Hippocampal formation (tissue), 2 donors: ENCODE measurements around the gene OR14A2.
"Not testable (repeated sequence)": the region's sequence is repeated elsewhere in the genome, so short reads cannot be mapped to it uniquely, and the experiment has no call there.

Source experiments
- DNase-seq, 2 donors: peaks; one replicate each; lab custom pipeline; 2025; lab: John Stamatoyannopoulos, UW

OR14A2 gene

DNA sequence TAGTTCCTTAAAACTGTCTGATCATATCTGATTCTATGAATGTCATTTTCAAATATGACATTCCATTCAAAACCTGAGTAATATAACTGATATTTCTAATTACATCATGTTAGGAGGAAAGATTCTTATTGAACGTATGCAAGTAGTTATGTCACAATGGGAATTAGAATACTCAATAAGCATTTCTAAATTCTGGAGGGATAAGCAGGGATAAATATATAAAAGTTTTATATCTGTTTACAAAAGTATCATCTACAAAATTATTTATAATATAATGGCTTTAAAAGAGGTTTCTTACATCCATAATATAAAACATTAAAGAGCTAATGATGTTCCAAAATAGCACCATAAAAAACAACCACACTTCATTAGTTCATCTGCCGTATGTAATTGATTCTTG, at the start of gene OR14A2:
TSS of gene OR14A2 (minus strand) at position 101 of the 400 bp plus-strand sequence.
- DNase-seq: no peak

DNA sequence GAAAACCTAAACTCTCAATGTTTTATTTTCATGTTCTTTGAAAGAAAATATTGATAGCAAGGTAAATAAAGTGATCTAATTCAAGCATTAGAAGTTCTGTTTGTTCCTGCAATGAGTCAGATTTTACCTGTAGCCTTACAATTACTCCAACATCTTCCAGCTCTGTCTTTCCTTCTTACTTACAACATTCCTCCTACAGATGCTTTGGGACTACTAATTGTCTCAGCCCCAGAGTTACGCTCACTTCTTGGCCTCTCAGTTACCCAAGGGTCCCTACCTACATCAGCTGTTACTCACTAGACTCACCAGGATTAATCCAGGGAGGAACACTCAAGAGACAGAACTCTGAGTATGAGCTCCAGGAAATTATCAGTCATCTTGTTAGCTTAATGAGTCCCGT, 49.6 kb upstream of the OR14A2 start:
- DNase-seq: no peak

DNA sequence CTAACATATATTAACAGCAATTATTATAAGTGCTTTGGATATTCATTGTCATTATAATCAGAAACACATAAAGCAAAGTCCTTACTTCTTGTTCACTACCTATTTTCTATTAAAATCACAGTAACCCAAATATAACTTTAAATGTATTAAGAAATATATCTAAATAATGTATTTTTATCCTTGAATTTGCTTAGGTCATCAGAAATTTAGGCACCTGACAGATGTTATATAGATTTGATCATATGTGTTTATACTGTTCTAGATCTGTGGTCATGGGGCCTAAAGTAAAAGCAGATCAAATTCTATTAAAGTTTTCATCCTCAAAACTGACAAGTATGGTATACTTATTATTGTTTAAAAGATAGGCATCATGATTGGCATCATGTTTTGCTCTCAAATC, 21.7 kb upstream of the OR14A2 start:
- no peak for DNase-seq

DNA sequence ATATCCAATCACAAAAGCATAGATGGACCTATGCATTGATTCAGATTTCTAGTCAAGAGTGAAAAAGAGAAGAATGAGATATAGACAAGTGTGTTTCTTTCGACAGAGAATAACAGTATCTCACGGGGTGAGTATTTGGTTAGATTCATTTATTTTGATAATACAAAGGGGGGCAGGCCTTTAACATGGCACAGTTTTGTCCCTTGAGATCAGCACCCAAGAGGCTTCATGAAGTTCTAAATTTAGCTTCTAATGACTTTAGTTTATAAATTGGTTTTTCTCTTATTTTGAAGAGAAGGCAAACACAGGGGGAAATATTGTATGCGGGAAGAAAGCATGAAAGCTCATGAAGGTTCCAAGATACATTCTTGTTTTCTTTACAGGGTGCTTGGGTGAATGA, 12.5 kb upstream of the OR14A2 start, which contains the start of gene OR1C1:
TSS of gene OR1C1 (minus strand) at position 101 of the 400 bp plus-strand sequence. CDS start 2,150 bp downstream, outside the sequence.
- DNase-seq: no peak

DNA sequence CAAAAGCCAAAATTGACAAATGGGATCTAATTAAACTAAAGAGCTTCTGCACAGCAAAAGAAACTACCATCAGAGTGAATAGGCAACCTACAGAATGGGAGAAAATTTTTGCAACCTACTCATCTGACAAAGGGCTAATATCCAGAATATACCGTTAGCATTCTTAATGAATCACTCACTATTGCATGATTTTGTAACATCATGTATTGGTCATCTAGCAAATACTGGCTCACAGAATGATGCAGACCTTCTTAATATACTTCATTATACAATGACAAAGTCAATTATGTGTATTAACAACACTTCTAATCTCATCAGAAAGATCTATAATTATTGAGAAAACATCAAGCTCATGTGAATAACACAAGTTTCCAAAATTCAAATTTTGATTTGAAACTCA, 6.4 kb upstream of the OR14A2 start:
- not testable (repeated sequence) for DNase-seq

DNA sequence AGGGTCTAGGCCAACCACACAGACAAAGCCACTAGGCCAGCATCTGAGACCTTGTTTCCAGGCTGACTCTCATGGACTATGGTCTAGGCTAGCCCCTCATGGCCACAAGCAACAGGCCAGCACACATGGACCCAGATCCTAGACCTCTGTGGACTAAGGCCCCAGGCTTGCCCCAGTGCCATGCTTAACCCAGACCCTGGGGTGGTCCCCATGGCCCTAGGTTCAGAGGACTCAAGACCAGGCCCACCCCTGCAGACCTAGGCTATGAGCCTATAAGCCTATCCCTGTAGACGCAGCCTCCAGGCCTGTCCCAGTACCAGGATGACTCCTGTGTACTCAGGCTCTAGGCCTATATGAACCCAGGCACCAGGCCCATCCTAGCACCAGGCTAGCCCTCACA, 1.9 kb upstream of the OR14A2 start:
- no peak for DNase-seq

DNA sequence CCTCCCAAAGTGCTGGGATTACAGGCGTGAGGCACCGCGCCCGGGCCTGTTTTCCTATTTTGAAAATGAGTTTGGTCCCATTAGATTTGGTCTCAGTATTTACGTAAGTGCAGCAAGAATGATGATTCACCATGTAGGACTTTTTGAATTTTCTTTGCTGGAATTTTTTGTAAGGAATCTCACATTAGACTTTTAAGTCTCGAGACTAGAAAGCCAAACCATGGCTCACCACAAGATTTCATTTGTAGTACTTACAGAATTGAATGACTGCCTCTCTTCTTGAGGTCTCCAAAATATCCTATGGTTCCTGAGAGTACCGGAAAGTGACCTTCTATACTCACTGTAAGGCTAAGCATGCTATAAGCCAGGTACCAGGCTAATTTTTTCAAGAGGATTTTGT, 325 bp downstream of the OR14A2 start:
- DNase-seq: no peak

DNA sequence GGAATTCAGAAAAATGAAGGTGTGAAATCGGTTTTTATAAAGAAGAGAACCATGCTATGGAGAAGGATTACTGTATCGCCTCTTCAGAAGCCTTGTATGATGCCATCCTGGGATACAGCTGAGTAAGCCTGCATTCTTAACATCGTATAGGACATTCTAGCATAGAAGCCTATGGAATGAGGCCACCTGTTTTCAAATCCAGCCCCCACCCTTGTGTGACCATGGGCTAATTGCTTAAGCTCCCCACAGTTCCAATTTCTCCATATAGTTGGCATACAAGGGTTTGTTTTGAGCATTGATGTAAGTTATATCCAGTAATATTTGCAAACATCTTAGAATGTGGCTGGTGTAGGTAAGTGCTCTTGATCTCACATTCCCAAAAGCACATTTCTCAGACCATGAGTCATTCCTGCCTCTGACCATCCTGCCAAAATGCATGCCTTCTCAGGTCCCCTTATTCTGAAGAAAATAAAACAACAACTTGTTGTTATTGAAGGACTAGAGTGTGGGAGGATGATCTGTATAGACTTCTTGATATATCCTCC, 1.5 kb downstream of the OR14A2 start:
- no peak for DNase-seq

DNA sequence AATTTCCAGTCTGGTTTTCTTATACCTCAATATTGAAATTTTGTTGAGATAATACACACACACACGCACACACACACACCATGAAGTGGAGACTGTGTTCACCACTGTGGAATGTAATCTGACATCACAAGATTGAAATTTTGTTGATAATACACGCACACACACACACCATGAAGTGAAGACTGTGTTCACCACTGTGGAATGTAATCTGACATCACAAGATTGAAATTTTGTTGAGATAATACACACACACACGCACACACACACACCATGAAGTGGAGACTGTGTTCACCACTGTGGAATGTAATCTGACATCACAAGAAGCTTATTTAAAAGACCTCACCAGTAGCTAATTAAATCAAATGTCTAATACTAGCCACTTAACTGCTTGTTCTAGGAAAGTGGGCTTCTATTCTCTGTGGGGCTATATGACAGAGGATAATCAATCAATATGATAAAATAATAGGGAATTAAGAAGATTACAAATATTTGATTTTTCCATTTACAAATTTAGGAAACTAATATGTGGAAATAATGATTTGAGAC, 5.7 kb downstream of the OR14A2 start:
- DNase-seq: not testable (repeated sequence)

DNA sequence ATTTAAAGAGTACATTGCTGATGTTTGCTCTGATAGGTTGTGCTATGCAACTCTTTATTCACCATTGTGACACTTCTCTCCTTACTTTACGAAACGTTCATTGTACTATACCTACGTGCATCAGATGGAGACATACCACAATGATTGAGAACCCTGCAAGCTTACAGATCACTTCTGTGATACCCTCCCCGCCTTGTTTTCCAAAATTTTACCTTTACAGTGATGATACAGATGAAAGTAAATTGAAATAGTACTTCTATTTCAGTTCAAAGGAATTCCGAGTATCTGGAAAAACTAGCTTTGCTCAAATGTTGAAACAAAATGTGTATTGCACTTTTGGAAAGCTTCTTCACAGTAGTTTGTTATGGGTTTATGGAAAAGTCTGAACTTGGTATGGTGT, 6.2 kb downstream of the OR14A2 start:
- no peak for DNase-seq

DNA sequence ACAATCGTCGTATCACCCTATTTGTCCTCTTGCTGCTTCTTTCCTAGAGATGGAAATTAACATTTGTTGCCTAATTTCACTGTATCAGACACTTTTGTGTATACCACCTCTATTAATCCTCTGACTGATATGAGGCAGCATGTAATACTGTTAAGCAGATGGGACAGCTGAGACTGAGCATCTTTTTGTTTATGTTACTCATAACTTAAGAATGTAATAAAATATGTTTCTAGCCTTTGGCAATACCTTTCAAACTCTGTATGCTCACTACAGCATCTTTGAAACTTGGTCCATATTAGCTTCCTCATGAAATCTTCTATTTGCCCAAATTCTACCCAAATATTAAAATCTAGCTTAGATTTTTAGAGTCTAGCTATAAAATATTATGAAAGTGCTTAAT, 7.2 kb downstream of the OR14A2 start:
- DNase-seq: no peak

DNA sequence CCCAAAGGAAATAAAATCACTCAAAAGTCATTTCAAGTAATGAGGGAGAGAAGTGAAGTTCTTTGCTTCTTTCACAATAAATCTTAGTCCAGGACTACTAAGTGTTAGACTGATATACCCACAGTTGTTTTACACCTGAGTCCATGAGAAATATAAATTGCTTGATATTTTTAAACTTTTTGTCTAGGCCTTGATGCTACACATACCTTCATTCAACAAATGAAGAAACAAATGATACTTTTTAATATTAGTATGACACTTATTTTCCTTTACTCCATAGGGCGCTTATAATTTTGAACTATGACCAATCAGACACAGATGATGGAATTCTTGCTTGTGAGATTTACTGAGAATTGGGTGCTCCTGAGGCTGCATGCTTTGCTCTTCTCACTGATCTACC, 9.6 kb downstream of the OR14A2 start, which contains the start of gene OR14K1:
TSS of gene OR14K1 (plus strand) at position 301 of the 400 bp plus-strand sequence. CDS start at position 301, 0 bp downstream.
- DNase-seq: no peak

DNA sequence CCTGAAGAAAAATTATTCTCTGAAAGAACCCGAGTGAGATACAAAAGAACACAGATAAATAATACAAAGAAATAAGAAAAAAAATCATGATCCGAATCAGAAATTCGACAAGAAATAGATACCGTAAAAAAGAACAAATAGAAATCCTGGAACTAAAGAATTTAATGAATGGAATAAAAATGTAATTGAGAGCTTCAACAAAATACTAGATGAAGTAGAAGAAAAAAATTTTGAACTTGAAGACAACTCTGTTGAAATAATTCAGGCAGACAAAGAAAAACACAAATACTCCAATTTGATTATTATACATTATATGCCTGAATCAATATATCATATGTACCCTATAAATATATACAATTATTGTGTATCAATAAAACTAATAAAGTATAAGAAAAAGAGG, 26.7 kb downstream of the OR14A2 start:
- no peak for DNase-seq

DNA sequence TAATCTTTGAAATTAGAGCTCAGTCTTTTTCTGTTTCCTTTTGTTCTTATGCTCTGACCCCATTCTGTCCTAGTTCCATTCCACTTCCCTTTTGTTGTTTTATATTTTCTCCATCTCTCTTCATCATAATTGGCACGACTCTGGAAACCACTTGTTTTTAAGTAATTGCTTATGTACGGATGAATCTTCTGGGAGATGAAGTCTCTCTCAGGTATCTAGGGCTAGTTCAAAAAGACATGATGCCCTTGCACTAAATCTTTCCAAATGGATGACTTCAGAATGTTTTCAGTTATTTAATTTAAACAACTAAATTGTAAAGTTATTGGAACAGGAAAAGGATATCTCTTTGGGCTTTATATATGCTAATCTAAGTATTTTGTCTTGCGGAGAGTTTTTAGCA, 31.4 kb downstream of the OR14A2 start, which contains the start of gene OR6F1:
TSS of gene OR6F1 (minus strand) at position 101 of the 400 bp plus-strand sequence. CDS start 3,891 bp downstream, outside the sequence.
- DNase-seq: no peak

DNA sequence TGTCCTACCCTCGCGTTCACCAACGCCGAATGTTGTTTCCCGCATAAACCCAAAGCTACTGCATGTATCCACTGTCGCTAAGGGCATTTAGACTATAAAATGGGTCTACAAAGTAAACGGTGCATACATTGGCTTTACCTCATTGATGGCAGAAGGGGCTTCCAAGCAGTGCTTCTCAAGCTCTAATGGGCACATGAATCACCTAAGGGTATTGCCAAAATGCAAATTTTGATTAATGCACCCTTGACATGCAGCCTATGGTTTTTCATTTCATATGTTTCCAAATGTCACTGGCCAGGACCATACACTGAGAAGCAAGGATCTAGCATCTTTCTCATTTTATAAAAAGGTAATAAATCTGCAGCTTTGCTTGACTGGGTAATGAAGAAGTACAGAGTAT, 34.2 kb downstream of the OR14A2 start:
- DNase-seq: no peak

DNA sequence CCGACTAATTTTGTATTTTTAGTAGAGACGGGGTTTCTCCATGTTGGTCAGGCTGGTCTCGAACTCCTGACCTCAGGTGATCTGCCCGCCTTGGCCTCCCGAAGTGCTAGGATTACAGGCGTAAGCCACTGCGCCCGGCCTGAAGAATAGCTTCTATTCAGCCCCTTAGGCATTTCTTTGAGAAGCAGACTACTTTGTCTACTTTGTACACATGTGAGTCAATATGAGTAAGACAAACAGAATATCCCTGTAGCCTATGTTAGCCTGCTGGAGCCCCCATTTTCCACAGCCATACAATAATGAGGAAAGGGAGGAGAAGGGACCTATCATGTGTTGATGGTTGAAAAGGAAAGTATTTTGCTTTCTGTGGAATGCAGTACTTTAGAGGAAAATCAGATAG, 37.3 kb downstream of the OR14A2 start:
- DNase-seq: not testable (repeated sequence)

DNA sequence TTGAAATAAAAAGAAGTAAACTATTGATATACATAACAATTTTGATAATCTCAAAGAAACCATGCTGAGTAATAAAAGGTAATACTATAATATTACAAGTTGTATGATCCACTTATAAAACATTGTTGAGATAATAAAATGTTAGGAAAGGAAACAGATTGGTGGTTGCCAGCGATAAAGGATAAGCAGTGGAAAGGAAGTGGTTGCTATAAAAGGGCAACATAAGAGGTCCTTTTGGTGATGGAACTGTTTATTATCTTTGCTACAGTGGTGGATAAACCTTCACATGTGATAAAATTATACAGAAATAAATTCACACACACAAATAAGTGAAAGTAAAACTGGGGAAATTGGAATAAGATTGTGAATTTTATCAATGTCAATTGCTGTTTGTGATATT, 46.6 kb downstream of the OR14A2 start:
- no peak for DNase-seq

DNA sequence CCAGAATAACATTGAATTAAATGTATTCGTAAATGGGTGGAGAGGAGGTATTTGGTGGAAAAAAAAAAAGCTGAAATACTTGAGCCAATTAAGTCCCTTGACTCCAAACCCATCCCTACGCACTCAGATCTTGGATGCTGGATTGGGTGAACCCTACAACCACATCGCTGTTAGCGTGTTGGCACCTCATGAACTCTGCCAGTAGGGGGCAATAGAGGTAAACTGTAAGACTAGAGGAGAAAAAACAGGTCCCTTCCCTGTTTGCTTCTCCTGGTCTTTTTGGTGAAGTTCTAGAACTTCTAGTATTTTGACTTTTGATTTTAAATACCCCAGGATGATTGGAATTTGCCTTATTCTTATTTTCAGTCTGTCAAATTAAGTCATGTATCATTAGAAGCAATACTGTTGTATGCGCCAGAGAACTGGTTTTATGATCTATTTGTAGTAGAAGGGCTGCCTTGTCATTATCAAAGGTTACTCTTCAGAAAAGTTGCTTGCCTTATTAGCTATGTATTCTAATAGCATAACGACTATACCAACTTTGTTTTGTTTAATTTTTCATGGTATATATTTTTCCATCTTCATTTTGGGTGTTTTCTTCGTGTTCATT, 66.5 kb downstream of the OR14A2 start:
- peak; percentile 2 to 5 for DNase-seq

DNA sequence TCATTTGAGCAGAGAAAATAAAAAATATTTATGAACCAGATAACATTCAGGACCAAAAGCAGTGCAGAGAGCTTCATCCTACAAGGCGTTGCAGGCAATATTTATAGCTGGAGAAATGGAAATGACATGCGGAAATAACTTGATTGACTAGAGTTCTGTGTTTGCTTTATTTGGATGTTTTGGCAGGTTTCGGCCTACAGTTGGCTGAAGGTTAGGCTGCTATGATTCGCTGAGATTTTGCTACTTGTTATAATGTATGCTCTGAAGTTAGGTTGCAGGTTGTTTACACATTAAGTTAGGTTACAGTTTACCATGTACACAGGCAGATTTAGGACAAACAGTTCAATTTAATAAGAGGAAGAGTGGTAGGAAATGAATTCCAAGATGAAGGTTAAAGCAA, 67.8 kb downstream of the OR14A2 start:
- no peak for DNase-seq

DNA sequence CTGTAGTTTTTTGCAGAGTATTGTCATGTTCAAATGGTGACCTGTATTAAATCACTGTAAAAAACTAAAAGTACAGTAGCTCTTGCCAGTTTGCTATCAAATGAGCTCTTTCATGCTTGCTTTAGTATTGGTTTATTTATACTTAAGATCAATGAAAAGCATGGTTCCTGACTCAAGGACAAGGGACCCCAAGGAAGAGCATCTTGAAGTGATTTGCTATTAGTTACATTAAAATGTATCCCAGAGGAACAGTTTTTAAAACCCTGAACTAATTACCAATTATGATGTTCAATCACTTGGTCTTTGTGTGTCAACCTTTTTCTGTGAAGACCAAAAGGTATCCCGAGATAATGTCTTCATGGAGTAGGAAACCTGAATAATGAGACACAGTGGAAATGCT, 68.3 kb downstream of the OR14A2 start, which contains the start of gene OR13G1:
TSS of gene OR13G1 (minus strand) at position 101 of the 400 bp plus-strand sequence. CDS start 6,698 bp downstream, outside the sequence.
- no peak for DNase-seq
